Loucy (cell line): ENCODE data around the gene DDI1.

Experiments
- CTCF ChIP-seq: fragments of 200-600 bp; sonication (generic); conservative IDR thresholded peaks from 2 replicates; pipeline ENCODE4 v1.5.1; 2014; ENCODE audit warnings: mild to moderate bottlenecking, antibody characterized with exemption, low read length
- EZH2phosphoT487 ChIP-seq: fragments of 200-600 bp; IDR thresholded peaks from 2 replicates; pipeline ENCODE4 v1.6.1; 2018; ENCODE audit warnings: antibody characterized with exemption, mild to moderate bottlenecking, moderate library complexity, borderline replicate concordance

- TF ChIP-seq CTCF (no peak), EZH2phosphoT487 (no peak)
Observed at GRCh38 chr11:104078245-104078644, 41.8 kb downstream of the DDI1 start.
